ENCODE measurements around the gene KCNK10.

The KCNK10 gene

DNA sequence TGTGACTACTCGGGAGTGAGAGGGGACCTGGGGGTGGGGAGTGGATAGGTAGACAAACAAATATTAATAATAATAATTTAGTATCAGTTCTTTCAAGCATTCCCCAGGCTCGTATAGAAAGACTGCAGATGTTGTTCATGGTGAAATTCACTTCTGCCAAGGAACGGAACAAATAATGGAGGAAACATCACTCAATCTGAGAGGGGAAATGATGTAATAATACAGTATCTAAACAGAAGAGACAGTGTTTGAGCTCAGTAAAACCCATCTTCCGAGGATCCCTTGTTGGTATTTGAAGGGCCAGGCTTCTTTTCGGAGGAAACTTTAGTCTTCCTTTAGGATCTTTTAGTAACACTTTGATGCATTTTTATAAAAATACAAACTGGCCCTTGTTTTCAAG, 114.2 kb downstream of the KCNK10 start:
- H3K27ac ChIP-seq (ENCODE audit: low read length): peak overlapping the region; percentile 80
- no peak for TF ChIP-seq EZH2phosphoT487 (IDR thresholded peaks at IDR 0.05; ENCODE audit: low read depth)
- TF ChIP-seq, protein P1, sequence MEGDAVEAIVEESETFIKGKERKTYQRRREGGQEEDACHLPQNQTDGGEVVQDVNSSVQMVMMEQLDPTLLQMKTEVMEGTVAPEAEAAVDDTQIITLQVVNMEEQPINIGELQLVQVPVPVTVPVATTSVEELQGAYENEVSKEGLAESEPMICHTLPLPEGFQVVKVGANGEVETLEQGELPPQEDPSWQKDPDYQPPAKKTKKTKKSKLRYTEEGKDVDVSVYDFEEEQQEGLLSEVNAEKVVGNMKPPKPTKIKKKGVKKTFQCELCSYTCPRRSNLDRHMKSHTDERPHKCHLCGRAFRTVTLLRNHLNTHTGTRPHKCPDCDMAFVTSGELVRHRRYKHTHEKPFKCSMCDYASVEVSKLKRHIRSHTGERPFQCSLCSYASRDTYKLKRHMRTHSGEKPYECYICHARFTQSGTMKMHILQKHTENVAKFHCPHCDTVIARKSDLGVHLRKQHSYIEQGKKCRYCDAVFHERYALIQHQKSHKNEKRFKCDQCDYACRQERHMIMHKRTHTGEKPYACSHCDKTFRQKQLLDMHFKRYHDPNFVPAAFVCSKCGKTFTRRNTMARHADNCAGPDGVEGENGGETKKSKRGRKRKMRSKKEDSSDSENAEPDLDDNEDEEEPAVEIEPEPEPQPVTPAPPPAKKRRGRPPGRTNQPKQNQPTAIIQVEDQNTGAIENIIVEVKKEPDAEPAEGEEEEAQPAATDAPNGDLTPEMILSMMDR (IDR thresholded peaks at IDR 0.05; ENCODE audit: low read depth, low read length): no peak
- no peaks in the 10 kb centered on the region for H4K20me1 ChIP-seq (ENCODE audit: insufficient read depth, low read length)
- no peaks in the 10 kb centered on the region for H3K36me3 ChIP-seq (replicated peaks; ENCODE audit: low read depth, low read length)
- no peaks in the 10 kb centered on the region for H3K9me3 ChIP-seq (ENCODE audit: insufficient read depth, low read length)
- H3K4me1 ChIP-seq (ENCODE audit: low read length): peaks cover 43% of the 10 kb centered on the region
- H3K4me3 ChIP-seq (ENCODE audit: low read length): peak overlapping the region; percentile 67
- H3K79me2 ChIP-seq (ENCODE audit: low read length): no peaks in the 10 kb centered on the region
- H2AFZ ChIP-seq (ENCODE audit: low read depth, low read length): 0 out of 2 replicates have a peak overlapping the region, but pooled peaks have one; percentile 38
- H3K4me2 ChIP-seq (ENCODE audit: low read length): peak overlapping the region; percentile 71
- peak overlapping the region; percentile 44 for H3K9ac ChIP-seq (ENCODE audit: low read length)
- H3K27me3 ChIP-seq (ENCODE audit: low read depth, low read length): peaks cover 8% of the 10 kb centered on the region; the same call in 1 of the 2 replicates

DNA sequence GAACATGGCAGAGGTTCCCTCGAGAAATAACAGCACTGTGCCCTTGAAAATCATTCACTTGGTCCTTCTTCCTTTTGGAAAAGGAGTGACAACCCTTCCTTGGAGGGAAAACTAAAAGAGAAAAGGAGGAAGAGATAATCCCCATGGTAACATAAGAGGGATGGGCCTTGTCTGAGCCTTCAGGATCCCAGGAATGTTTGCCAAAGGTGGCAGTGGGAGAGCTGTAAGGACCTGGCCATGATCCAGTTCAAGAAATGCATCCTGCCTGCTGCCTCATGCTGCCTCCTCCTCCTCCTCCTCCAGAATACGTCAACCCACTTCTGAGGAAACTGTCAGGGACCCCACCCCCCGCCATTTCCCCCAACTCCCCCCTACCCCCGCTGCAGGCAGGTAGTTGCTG, 118.8 kb downstream of the KCNK10 start:
- no peaks in the 10 kb centered on the region for H4K20me1 ChIP-seq (ENCODE audit: insufficient read depth, low read length)
- H2AFZ ChIP-seq (ENCODE audit: low read depth, low read length): no peak overlapping the region
- no peaks in the 10 kb centered on the region for H3K79me2 ChIP-seq (ENCODE audit: low read length)
- H3K27me3 ChIP-seq (ENCODE audit: low read depth, low read length): peaks cover 8% of the 10 kb centered on the region; the same call in 1 of the 2 replicates
- H3K27ac ChIP-seq (ENCODE audit: low read length): no peak overlapping the region
- no peaks in the 10 kb centered on the region for H3K9me3 ChIP-seq (ENCODE audit: insufficient read depth, low read length)
- H3K9ac ChIP-seq (ENCODE audit: low read length): no peak overlapping the region
- H3K36me3 ChIP-seq (replicated peaks; ENCODE audit: low read depth, low read length): no peaks in the 10 kb centered on the region
- H3K4me3 ChIP-seq (ENCODE audit: low read length): no peak overlapping the region
- no peak overlapping the region for H3K4me2 ChIP-seq (ENCODE audit: low read length)
- peaks cover 17% of the 10 kb centered on the region for H3K4me1 ChIP-seq (ENCODE audit: low read length)
- TF ChIP-seq, protein P1 (IDR thresholded peaks at IDR 0.05; ENCODE audit: low read depth, low read length): no peak
- no peak for TF ChIP-seq EZH2phosphoT487 (IDR thresholded peaks at IDR 0.05; ENCODE audit: low read depth)

DNA sequence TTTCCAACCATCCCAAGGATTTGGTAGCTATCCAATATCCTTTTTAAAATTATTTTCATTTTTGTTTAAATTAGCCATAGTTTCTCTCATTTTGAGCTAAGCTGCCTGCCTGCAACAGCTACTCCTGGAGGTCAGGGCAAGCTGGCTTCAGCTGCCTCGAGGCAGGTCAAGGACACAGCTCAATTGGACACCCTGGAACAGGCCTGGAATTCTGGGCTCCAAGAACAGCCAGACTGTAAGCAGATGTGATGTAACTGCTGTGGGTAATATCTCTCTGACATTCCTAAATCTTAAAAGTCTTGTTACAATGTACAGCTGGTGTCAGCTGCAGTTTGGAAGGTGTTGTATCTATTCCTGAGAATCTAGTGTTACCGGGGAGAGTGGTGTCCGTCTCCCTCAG, 119.8 kb downstream of the KCNK10 start:
- Histone ChIP-seq H2AFZ (ENCODE audit: low read depth, low read length) (no peak overlapping the region), H3K4me2 (ENCODE audit: low read length) (no peak overlapping the region), H3K4me1 (ENCODE audit: low read length) (peaks cover 16% of the 10 kb centered on the region), H4K20me1 (ENCODE audit: insufficient read depth, low read length) (no peaks in the 10 kb centered on the region), H3K79me2 (ENCODE audit: low read length) (no peaks in the 10 kb centered on the region), H3K27me3 (ENCODE audit: low read depth, low read length) (peaks cover 8% of the 10 kb centered on the region; the same call in 1 of the 2 replicates), H3K9me3 (ENCODE audit: insufficient read depth, low read length) (no peaks in the 10 kb centered on the region), H3K27ac (ENCODE audit: low read length) (no peak overlapping the region), H3K9ac (ENCODE audit: low read length) (no peak overlapping the region), H3K36me3 (replicated peaks; ENCODE audit: low read depth, low read length) (no peaks in the 10 kb centered on the region), H3K4me3 (ENCODE audit: low read length) (no peak overlapping the region)
- TF ChIP-seq, protein P1 (IDR thresholded peaks at IDR 0.05; ENCODE audit: low read depth, low read length): no peak
- no peak for TF ChIP-seq EZH2phosphoT487 (IDR thresholded peaks at IDR 0.05; ENCODE audit: low read depth)

DNA sequence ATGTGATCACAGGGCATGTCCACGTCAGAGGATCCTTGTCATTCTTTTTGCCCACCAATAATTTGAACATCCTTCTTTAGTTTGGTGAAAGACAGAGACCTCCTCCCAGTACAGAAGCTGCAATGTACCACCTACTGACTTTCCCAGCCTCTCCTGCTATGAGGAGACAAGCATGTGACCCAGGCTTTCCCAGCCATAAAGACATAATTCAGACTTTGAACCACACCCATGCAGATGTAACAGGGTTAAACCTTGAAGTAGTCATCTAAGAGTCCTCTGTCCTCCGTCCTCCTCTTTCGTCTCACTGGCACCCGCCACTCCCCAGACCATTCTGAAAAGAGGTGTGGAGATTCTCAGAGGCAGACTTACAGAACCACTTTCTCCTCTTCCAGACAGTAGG, 120.8 kb downstream of the KCNK10 start:
- no peaks in the 10 kb centered on the region for H3K79me2 ChIP-seq (ENCODE audit: low read length)
- H3K27ac ChIP-seq (ENCODE audit: low read length): no peak overlapping the region
- H3K4me2 ChIP-seq (ENCODE audit: low read length): no peak overlapping the region
- TF ChIP-seq, protein P1 (IDR thresholded peaks at IDR 0.05; ENCODE audit: low read depth, low read length): no peak
- no peak for TF ChIP-seq EZH2phosphoT487 (IDR thresholded peaks at IDR 0.05; ENCODE audit: low read depth)
- H3K27me3 ChIP-seq (ENCODE audit: low read depth, low read length): peaks cover 8% of the 10 kb centered on the region; the same call in 1 of the 2 replicates
- H4K20me1 ChIP-seq (ENCODE audit: insufficient read depth, low read length): no peaks in the 10 kb centered on the region
- no peak overlapping the region for H2AFZ ChIP-seq (ENCODE audit: low read depth, low read length)
- no peaks in the 10 kb centered on the region for H3K36me3 ChIP-seq (replicated peaks; ENCODE audit: low read depth, low read length)
- no peak overlapping the region for H3K9ac ChIP-seq (ENCODE audit: low read length)
- H3K4me1 ChIP-seq (ENCODE audit: low read length): peaks cover 15% of the 10 kb centered on the region
- no peaks in the 10 kb centered on the region for H3K9me3 ChIP-seq (ENCODE audit: insufficient read depth, low read length)
- no peak overlapping the region for H3K4me3 ChIP-seq (ENCODE audit: low read length)

All from OCI-LY3 (cell line).